SIG-M5 (cell line): ENCODE data around the gene PLCL1.

Source experiments
- DNase-seq: peaks from one replicate; lab custom pipeline; 2025; lab: John Stamatoyannopoulos, UW

Gene PLCL1

DNA sequence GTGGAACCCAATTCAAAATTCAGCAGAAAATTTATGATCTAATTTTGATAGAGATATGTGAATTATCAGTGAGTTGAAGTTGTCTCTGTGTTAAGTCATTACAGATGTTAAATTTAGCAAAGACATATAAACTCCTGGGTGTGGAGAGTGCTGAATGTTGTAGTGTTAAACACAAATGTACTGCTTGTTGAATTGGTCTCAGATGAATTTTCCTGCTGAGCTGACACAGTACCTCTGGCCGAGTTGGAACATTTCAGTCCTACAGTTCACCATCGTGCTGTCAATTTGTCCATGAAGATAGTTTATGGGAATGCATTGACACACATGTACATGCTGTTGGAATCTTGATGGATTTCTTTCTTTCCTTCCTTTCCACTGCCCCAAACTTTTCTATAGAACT, 255.9 kb downstream of the PLCL1 start:
- no peak for DNase-seq

DNA sequence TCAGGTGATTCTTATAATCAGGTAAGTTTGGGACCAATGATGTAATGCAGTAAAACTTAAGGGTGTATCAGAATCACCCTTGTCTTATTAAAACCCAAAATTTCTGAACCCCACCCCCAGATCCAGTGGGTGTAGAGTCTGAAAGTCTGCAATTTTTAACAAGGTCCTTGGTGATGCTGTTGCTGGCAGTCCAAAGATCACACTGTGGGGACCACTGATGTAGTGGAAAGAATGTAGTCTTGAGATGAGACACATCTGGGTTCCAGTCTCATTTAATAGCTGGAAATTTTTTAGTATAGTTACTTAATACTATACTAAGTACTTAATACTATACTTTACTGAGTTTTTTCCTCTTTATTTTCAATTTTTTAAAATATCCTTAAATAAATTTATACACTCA, 258.4 kb downstream of the PLCL1 start:
- DNase-seq = no peak

DNA sequence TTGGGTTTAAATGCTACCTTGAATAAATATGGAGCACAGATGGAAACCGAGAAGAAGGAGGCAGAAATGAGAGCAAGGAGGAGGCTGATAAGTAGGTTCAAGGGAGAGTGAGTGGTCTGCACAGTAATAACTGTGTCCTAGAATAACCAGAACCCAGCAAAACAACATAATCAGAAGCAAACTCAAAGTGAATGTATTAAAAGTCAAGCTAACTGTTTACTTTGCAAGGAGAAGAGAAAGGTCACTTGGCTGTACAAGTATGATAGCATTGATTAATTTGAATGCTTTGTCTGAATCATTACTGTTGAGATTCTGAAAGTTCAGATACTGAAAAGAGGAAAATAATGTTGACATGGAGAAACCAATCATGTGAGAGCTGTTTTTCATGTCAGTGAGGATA, 258.8 kb downstream of the PLCL1 start:
- no peak for DNase-seq

DNA sequence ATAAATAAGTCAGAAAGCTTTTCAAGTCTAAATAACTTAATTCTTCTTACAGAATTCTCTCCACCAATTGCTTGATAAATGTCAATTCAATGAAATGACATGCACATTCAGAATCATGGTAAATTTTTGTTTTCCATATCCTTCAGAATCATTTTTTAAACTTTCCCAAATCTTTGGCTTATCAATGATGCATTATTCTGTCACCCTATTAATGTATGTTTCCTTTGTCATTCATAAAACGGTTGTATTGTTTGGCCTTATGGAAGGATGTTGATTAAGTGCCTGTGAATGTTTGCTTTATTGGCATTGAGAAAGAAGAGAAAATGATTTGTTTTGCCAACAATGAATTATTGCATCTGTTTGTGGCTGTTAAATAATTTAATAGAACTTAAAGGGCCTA, 260.9 kb downstream of the PLCL1 start:
- no peak for DNase-seq

DNA sequence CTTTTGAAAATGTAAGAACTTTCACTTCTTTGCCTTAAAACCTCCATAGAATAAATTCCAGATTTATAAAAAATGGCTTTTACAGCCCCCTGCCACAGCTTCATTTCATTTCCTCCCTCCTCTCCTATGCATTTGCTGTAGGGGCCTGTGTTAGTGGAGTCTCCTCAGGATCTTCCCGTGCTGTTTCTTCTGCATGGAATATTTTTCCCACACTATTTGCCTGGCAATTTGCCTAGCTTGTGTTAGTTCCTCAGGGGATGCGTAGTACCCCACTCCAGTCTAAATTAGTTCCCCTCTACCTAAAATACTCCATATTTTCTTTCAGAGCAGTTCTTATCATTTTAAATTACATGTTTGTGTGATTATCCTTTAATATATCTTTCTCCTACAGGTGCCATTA, 262.2 kb downstream of the PLCL1 start:
- DNase-seq = no peak

DNA sequence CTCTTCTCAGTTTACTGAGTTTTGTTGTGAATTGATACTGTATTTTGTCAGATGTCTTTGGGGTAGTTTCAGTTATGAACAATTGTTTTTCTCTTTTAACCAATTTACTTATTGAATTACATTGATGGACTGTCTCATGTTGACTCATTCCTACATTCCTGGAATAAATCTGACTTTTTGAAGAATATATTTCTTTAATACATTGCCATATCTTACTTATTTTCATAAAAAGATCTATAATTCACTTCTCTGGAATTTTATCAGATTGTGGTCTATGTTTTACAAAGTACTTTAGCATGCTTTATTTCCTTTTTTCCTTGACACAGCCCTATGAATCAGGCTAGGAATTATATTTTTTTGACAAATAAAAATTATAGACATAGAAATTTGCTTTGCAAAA, 268.3 kb downstream of the PLCL1 start:
- DNase-seq = no peak

DNA sequence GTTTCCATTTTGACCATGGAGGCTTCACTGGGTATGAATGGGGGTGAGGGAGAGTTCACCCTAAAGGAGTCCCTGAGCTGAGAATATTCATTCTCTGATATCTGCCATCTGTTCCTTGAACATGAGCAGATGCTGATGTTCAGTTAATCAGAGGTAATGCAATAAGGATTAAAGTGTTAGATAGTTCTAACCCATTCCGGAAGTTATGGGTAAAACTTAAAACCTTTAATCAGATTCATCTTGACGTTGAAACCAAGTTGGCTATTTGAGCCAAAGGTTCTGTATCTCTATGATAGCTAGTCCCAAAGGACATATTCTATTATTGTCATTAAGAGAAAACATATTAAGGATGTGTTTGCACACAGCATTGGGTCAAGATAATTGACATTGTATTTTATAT, 268.9 kb downstream of the PLCL1 start:
- no peak for DNase-seq

DNA sequence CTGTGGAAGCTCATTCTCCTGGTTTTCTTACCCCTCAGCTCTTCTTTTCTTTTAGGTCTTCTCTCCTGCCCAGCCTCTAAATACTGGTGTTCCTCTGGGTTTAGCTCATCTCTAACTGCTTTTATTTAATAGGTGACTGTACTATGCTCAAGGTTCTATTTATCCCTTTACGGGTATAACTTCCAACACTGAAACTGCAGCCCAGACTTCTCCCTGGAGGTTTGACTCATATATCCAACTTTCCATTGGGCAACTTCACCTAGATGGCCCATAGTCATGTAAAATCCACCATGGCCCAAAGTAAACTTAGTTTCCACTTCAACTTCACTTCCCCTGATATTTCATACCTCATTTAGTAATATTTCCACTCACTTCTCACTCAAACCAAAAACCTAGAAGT, 273.1 kb downstream of the PLCL1 start:
- DNase-seq = no peak

DNA sequence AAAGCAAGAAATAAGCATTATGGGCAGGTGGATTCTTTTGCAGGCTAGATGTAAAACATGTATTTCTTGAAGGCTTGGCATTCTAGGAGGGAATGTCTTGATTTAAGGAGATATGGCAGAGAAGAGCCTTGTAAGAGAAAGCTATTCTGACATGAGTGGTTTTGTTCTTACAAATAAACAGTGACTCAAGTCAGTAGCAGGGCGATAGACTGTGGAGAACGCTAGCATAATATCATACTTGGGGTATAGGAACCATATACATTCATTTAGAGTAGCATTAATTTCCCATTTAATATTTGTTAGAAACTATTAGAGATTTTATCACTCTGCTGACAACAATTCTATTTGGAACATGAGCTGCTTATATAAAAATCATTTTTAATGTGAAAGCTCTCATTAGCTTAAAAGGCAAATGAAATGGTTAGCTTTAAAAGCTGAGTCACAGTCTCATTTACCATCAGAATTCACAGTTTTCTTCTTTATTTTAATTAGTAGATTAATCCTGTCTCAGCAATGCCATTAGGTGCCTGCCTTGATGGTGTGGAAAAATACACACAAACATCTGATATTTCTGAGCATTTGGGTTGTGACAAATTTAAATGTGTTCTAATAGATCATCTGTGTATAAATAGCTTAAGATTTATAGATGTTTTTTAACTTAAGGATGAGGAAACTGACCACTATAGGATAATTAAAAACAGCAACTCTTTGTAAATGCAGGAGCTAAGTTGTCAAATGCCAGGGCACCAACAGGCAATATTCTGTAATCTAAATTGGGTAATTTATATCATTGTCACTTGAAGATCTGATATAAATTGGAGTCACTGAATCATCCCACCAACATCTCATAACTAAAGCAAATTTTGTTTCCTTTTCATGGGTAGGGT, 276.7 kb downstream of the PLCL1 start:
- DNase-seq = no peak

DNA sequence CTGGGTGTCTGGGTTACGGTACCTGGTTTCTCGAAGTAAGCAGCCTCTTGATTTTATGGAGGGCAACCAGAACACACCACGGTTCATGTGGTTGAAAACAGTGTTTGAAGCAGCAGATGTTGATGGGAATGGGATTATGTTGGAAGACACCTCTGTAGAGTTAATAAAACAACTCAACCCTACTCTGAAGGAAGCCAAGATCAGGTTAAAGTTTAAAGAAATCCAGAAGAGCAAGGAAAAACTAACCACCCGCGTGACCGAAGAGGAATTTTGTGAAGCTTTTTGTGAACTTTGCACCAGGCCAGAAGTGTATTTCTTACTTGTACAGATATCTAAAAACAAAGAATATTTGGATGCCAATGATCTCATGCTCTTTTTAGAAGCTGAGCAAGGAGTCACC, 279.8 kb downstream of the PLCL1 start:
- DNase-seq = no peak

DNA sequence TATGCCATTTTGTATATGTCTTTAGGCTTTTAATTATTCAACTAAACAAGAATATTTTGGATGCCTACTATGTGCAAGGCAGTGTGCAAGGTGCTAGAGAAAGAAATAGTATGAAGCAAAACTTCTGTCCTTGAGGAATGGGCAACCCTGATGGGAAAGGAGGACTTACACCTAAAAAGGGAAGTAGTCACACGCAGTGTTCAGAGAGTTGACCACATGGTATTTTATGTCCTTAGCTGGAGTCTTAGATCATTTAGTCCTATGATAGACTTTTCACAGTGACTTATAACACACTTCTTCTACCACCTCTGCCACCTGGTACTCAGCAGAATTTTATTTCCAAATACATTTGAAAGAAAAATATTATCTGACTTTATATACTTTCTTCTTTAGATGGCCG, 291.6 kb downstream of the PLCL1 start:
- no peak for DNase-seq

DNA sequence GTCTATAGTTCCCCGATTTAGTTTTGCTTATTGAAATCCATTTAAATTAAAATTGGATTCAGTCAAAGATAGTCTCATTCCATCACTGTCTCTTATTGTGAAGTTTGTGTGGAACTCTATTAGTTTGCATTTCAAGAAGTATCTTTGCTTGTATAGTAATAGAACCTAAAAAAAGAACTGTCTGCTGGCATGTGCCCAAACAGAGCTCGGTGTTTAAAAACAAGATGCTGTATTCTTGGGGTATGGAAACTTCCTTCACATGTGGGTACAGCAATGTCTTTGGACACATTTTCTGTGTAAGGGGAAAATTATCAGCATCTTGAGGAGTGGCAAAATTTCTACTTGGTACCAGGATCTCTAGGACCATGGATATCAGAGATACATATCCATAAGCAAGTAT, 292.6 kb downstream of the PLCL1 start:
- DNase-seq = no peak

DNA sequence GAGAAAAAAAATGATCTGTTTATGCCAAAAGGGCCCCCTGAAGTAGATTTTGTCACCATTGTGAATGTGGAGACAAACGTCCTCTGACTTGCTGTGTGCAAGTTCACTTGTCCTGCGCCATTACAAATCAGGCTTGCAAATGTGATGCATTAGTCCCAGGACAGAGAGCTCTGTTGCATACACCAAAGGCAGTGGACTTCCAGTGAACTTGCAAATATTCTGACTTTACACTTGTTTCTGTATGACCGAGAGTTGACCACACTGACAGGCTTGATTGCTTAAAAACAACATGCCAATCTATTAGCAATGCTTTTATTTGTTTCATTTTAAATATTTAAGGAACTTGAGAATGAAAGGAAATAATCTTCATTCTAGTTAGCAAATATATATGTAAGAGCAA, 293.2 kb downstream of the PLCL1 start:
- no peak for DNase-seq

DNA sequence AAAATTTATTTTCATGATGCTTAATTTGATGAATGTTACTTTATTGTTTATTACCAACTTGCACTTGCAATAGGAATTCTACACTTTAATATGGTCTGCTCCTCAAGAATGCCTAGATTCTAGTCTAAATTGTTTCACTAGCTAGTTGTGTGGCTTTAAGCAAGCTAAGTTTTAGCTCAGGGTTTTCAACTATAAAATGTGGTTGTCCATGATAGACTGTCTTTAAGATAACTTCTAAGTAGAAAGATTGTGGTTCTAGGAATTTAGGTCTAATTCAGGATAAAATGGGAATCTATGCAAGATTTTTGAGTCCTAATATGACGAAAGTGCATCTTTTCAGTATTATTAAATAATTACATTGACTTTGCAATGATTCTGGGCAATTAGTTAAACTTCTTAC, 294.0 kb downstream of the PLCL1 start:
- no peak for DNase-seq

DNA sequence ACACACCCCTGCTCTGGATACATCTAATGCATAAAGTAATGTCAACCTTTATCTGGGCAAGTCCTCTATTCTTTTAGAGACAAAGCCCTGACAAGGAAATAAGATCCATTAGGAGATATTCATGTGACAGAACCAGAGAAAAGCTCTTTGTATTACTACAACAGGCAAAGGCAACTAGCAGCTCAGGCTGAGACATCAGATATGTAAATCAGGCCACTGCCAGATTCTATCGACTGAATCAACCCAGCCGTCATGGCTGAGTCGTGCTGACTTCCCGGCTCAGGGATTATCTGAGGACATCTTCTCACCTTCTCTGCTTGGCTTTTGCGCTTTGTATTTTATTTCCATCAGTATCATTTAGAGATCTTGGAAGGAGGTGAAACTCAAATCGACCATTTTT, 294.5 kb downstream of the PLCL1 start:
- no peak for DNase-seq

DNA sequence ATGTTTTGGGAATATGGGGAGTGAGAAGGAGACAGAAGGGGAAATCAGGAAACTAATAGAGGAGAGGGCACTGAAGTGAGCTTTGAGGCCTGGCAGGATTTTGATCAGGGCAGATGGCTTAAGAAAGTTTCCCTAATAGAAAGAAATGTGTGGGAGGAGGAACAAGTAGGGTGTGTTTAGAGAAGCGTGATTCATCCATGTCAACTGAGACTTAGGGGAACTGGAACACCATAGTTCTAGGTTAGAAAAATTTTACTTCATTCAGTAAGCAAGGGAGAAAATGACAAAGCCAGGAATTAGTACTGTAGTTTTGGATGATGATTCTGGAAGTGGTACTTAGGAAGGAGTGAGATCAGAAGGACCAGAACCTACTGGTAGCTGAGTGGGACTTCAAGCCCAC, 296.0 kb downstream of the PLCL1 start:
- no peak for DNase-seq

DNA sequence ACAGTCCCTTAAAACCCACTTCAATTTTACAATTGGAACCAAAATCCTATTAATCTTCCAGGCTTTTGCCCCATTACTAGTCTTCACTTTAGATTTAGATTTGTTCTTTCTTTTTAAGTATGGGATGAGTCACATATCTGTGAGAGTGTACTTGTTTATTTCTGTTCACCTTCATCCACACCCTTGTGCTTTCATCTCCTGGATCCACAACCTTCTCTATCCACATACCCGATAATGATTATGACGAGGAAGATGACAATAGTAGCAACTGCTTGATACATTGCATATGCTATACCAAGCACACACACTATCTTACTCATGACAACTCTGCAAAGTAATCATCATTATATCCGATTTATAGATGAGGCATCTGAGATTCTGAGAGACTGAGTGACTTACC, 297.3 kb downstream of the PLCL1 start:
- DNase-seq = no peak

DNA sequence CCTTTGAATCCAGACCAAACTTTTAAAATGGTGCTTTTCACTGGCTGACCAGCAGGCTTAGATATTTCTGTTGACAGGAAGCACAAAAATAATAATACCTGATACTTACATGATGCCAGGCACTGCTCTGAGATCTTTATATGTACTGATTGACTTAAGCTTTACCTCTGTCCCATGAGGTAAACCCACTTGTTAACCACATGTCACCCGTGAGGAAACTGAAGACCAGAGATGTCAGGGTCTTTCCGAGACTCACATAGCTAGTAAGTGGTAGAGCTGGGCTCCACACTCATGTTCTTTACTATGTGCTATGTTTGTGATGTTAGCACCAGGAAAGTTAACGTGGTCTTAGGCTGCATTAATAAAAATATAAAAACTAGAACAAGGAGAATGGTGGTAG, 297.7 kb downstream of the PLCL1 start:
- no peak for DNase-seq

DNA sequence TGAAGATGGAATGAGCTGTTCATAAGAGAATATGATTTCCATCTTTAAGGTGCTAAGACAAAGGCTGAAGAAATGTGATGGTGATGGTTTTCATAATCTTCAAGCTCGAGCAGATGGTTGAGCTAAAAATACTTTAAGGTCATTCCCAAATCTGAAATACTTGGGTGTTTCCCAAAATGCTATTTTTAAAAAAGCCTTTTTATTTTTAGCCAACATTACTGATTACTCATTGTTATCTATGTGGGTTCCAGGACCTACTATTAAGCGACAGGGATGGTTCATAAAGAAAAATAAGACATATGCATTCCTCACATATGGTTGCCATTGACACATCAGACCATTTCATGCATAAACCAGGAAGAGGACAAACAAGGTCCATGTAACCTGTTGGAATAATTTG, 298.5 kb downstream of the PLCL1 start:
- DNase-seq = no peak

DNA sequence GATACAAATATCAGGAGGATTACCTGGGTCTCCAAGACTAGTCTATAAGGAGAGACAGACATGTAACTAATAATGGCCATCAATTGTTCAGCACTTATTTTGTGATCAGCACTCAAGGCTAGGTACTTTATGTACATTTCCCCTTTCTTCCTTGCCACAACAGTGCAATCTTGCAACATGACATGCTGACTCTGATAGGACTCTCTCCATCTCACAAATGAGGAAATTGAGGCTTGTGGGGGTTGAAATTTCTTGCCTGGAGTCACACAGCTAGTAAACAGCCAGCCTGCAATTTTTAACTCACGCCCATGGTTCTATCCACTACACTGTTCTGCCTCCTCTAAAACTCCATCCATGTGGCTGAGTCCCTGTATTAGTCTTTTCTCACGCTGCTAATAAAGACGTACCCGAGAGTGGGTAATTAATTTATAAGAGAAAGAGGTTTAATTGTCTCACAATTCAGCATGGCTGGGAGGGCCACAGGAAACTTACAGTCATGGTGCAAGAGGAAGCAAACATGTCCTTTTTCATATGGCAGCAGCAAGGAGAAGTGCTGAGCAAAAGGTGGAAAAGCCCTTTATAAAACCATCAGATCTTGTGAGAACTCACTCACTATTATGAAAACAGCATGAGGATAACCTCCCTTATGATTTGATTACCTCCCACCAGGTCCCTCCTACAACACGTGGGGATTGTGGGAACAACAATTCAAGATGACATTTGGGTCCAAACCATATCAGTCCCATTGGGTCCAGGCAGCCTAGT, 302.4 kb downstream of the PLCL1 start:
- peak; percentile 64 for DNase-seq

DNA sequence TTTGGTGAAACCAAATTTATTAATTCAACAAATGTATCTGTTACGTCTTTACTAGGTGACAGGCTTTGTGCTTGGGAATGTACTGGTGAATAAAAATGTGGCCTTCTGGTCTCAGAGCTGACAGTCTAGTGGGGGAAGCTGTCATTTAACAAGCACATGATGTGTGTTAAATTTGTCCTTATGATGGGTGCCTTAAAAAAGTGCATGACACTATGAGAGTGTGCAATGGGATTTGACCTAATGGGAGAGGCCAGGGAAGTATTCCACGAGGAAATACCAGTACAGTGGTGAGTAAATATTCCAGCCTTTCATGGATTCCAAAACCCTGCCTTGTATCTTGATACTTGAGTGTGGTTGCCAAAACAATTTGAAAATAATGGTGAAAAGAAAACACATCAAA, 308.9 kb downstream of the PLCL1 start:
- DNase-seq = no peak

DNA sequence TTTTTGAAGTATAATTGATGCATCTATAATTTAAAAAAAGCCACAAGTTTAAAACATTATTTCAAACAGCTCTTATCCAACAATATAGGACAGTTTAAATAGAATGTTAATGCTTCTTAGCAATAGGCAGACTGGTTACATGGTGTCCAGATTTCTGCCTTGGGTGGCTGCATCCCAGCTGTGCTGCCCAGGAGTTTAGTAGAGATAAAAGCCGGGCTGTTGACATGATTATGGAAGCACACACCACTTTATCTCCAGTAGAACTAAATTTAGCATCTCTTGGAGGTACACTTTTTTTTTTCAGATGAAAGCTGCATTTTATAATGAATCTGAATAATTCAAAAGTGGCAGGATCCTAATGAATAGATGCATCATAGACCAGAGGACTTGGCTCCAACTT, 309.7 kb downstream of the PLCL1 start:
- DNase-seq = no peak

DNA sequence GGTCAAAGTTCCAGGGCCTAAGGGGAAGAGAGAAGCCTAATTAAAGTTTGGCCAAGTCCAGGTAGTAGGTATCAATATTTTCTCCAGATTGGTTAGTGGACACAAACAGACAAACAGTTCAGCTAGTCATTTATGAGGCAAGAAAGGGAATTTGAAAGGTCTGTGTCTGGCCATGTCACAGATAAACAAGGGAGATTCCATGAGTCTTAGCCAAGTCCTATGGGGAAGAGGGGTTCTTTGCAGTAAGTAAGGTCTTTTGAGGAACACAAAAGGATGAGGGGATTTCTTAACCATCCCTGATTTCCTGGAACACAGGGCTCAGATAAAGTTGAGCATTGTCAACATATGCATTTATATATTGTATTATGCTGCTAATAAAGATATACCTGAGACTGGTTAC, 310.8 kb downstream of the PLCL1 start:
- DNase-seq = no peak

DNA sequence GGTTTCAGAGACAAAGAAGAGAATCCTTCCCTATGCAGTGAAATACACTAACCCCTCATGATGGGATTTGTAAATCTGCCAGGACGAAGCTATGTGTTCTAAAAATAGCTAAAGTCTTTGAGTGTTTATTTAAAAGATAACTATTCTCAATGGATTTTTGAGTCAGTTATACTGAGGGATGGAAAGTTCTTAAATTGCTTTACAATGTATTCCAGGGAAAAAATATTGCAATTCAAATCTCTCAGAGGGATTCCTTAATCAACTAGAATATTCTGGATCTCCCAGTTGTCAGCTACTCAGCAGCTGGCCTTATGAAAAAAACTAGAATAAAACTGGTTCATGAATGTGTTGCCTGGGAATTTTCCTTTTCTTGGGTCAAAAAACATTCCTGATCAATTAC, 312.4 kb downstream of the PLCL1 start:
- no peak for DNase-seq
